Caco-2 (cell line): ENCODE data around the gene PLD3. TPM values are rescaled to one million over a fixed set of nuclear protein-coding genes. Genes with fewer than 3 reads are reported as not detected.
"Not testable (repeated sequence)": the region's sequence is repeated elsewhere in the genome, so short reads cannot be mapped to it uniquely, and the experiment has no call there.

Experiments used
- BruUV-seq: library from RNA; stranded (reverse); fragments of 400-500 nt; replicated peaks from 2 replicates; lab custom pipeline; 2021; lab: Mats Ljungman, UMichigan
- CTCF ChIA-PET: fragments of 300-600 bp; sonication (Branson Sonifier 250); formaldehyde crosslinking; loops from one replicate; lab custom pipeline; 2022; ENCODE audit warnings: antibody characterized with exemption; lab: Charles Lee
- POLR2A ChIA-PET: fragments of 300-600 bp; sonication (Branson Sonifier 250); formaldehyde crosslinking; loops from one replicate; lab custom pipeline; 2022; ENCODE audit warnings: antibody characterized with exemption; lab: Charles Lee
- DNase-seq, 2 experiments: peaks; one replicate each; pipeline versions ENCODE4 v3.0.0 to v3.0.0-alpha.2; 2020 to 2022
- H3K27me3 ChIP-seq: replicated peaks from 2 replicates; pipeline ENCODE4 v1.6.0; 2011; ENCODE audit warnings: low read length; ENCODE audit not compliant: control insufficient read depth, insufficient read depth
- H3K36me3 ChIP-seq: 2 replicates; pipeline ENCODE4 v1.5.1; 2011; ENCODE audit warnings: low read length; ENCODE audit not compliant: control insufficient read depth, insufficient read depth
- H3K4me1 ChIP-seq: fragments of 250-450 bp; sonication (Bioruptor Pico); 2 replicates; pipeline ENCODE4 v1.5.1; 2020; ENCODE audit warnings: mild to moderate bottlenecking
- H3K4me3 ChIP-seq: 2 replicates; pipeline ENCODE4 v1.5.1; 2011; ENCODE audit warnings: low read depth, mild to moderate bottlenecking, control low read depth, low read length
- H3K9me3 ChIP-seq: fragments of 250-450 bp; sonication (Bioruptor Pico); 2 replicates; pipeline ENCODE4 v1.5.1; 2020; ENCODE audit warnings: mild to moderate bottlenecking, moderate library complexity
- H3K27ac Mint-ChIP-seq: one replicate; pipeline ENCODE4 v1.8.0; 2022; ENCODE audit warnings: mixed read lengths; ENCODE audit not compliant: unreplicated experiment
- H3K27me3 Mint-ChIP-seq: one replicate; pipeline ENCODE4 v1.8.0; 2022; ENCODE audit warnings: mixed read lengths; ENCODE audit not compliant: insufficient read depth, unreplicated experiment
- H3K36me3 Mint-ChIP-seq: one replicate; pipeline ENCODE4 v1.8.0; 2022; ENCODE audit warnings: mild to moderate bottlenecking, mixed read lengths; ENCODE audit not compliant: insufficient read depth, unreplicated experiment
- H3K4me1 Mint-ChIP-seq: one replicate; pipeline ENCODE4 v1.8.0; 2022; ENCODE audit warnings: low read depth, mixed read lengths; ENCODE audit not compliant: unreplicated experiment
- H3K4me3 Mint-ChIP-seq: one replicate; pipeline ENCODE4 v1.8.0; 2022; ENCODE audit warnings: mild to moderate bottlenecking, moderate library complexity, mixed read lengths; ENCODE audit not compliant: unreplicated experiment
- H3K9me3 Mint-ChIP-seq: one replicate; pipeline ENCODE4 v1.8.0; 2022; ENCODE audit warnings: mixed read lengths; ENCODE audit not compliant: unreplicated experiment
- CTCF ChIP-seq, 2 experiments: fragments of 200-600 bp in 1 of 2; IDR thresholded peaks; 1 replicate in 1 of 2; 2 replicates in 1 of 2; pipeline versions ENCODE4 v1.5.1 to v1.8.0; 2011 to 2022; ENCODE audit warnings: antibody characterized with exemption in 1 of 2, control low read depth in 1 of 2, inconsistent platforms in 1 of 2, low read depth in 1 of 2, low read length in 1 of 2, mild to moderate bottlenecking in 1 of 2, moderate library complexity in 1 of 2; ENCODE audit not compliant: insufficient read depth in 1 of 2, severe bottlenecking in 1 of 2, unreplicated experiment in 1 of 2
- intact Hi-C: fragments of 100-400 bp; cut with micrococcal nuclease; formaldehyde crosslinking; loops from one replicate; pipeline ENCODE4 v1.10.0; 2022; ENCODE audit not compliant: unreplicated experiment
- total RNA-seq: library from RNA; stranded (reverse); gene quantifications from 2 replicates; pipeline ENCODE4 v1.2.3, GENCODE V29; 2022

PLD3 gene
- total RNA-seq, 1 experiment from 2014 or later, result 114 TPM

- Mint-ChIP-seq H3K4me3 (no peak overlapping the region), H3K36me3 (no peaks in the 10 kb centered on the region)
- POLR2A ChIA-PET, result interaction anchor here (0.6 kb wide), 1 partner anchor 13 kb away, joined by 3 read pairs; no protein-coding TSS in a partner anchor
These were observed 59.5 kb downstream of the PLD3 start for GRCh38 chr19:40407714-40408597.

GRCh38 chr19:40408598-40408925, 60.1 kb downstream of the PLD3 start:
- H3K4me1 Mint-ChIP-seq, H3K4me3 ChIP-seq, H3K9me3 ChIP-seq, H3K9me3 Mint-ChIP-seq, intact Hi-C loops, H3K27me3 ChIP-seq, BruUV-seq, H3K36me3 ChIP-seq, H3K4me1 ChIP-seq, H3K4me3 Mint-ChIP-seq, H3K36me3 Mint-ChIP-seq, DNase-seq, H3K27me3 Mint-ChIP-seq, H3K27ac Mint-ChIP-seq: not testable (repeated sequence)
- ChIA-PET CTCF (interaction anchor here (0.6 kb wide), 1 partner anchor 12 kb away, joined by 3 read pairs; no protein-coding TSS in a partner anchor), POLR2A (interaction anchor here (0.6 kb wide), 1 partner anchor 12 kb away, joined by 3 read pairs; no protein-coding TSS in a partner anchor)

More at GRCh38 chr19:40407714-40408597, 59.5 kb downstream of the PLD3 start:
- intact Hi-C loops, result no loop called here
- no peak overlapping the region for H3K27ac Mint-ChIP-seq
- no peaks in the 10 kb centered on the region for H3K27me3 ChIP-seq
- H3K9me3 ChIP-seq, result no peaks in the 10 kb centered on the region
- H3K27me3 Mint-ChIP-seq, result no peaks in the 10 kb centered on the region
- no peaks in the 10 kb centered on the region for H3K9me3 Mint-ChIP-seq
- no peaks in the 10 kb centered on the region for H3K36me3 ChIP-seq
- H3K4me3 ChIP-seq, result no peak overlapping the region
- CTCF ChIA-PET, result interaction anchor here (0.6 to 1.3 kb wide), 3 partner anchors 11 to 18 kb away, joined by 3 read pairs; partner anchors contain the start of gene SERTAD1
- TF ChIP-seq CTCF (IDR thresholded peaks at IDR 0.05; ENCODE audit: insufficient read depth in 1 of 2, low read depth in 1 of 2, low read length in 1 of 2, severe bottlenecking in 1 of 2, unreplicated experiment in 1 of 2), result no peak
- H3K4me1 ChIP-seq, result no peaks in the 10 kb centered on the region
- peaks cover 12% of the 10 kb centered on the region for H3K4me1 Mint-ChIP-seq
- no TSS peak for BruUV-seq
- no peak for DNase-seq

DNA sequence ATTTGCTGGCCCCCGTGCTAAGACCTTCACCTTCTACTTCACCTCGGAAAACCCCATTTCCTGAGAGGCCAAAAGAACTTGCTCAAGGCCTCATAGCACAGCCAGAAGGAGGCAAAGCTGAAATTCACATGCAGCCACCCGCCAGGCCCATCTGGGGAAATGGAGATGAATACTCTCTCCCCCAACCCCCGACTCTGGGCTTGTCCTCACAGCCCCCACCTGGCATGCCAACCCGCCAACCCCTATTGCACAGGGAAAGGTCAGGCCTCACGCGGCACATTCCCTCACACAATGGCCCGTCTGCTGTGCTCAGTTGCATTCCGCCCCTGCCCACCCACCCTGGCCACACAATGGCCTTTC, 61.5 kb downstream of the PLD3 start:
- BruUV-seq, result no TSS peak
- H3K9me3 Mint-ChIP-seq, result no peaks in the 10 kb centered on the region
- ChIA-PET CTCF (interaction anchor here (1.0 kb wide), 1 partner anchor 11 kb away, joined by 3 read pairs; no protein-coding TSS in a partner anchor), POLR2A (no interaction called here)
- DNase-seq, result no peak
- Histone ChIP-seq H3K27me3 (no peaks in the 10 kb centered on the region), H3K4me1 (no peaks in the 10 kb centered on the region), H3K9me3 (no peaks in the 10 kb centered on the region), H3K4me3 (no peak overlapping the region), H3K36me3 (no peaks in the 10 kb centered on the region)
- no peaks in the 10 kb centered on the region for H3K4me1 Mint-ChIP-seq
- no peaks in the 10 kb centered on the region for H3K36me3 Mint-ChIP-seq
- intact Hi-C loops, result no loop called here
- TF ChIP-seq CTCF (IDR thresholded peaks at IDR 0.05; ENCODE audit: insufficient read depth in 1 of 2, low read depth in 1 of 2, low read length in 1 of 2, severe bottlenecking in 1 of 2, unreplicated experiment in 1 of 2), result no peak
- H3K4me3 Mint-ChIP-seq, result no peak overlapping the region
- no peaks in the 10 kb centered on the region for H3K27me3 Mint-ChIP-seq
- no peak overlapping the region for H3K27ac Mint-ChIP-seq
